Raji (cell line): Measurements from ENCODE around the gene KLHL17.

ENCODE experiments used
- POLR2A ChIP-seq: IDR thresholded peaks from 2 replicates; pipeline ENCODE4 v1.6.1; 2011; ENCODE audit warnings: low read depth, low read length, control low read depth; ENCODE audit not compliant: insufficient read depth

The KLHL17 gene

GRCh38 chr1:983798-984475, 23.6 kb downstream of the KLHL17 start:
- TF ChIP-seq POLR2A: no peak

- TF ChIP-seq POLR2A: no peak
These were observed 24.1 kb downstream of the KLHL17 start for GRCh38 chr1:984476-984814.

GRCh38 chr1:985126-985525, 24.7 kb downstream of the KLHL17 start:
- TF ChIP-seq POLR2A: no peak

- no peak for TF ChIP-seq POLR2A
These were observed 31.5 kb downstream of the KLHL17 start for GRCh38 chr1:991895-992294.

GRCh38 chr1:992362-992761, 32.0 kb downstream of the KLHL17 start:
- TF ChIP-seq POLR2A: no peak

GRCh38 chr1:993379-993995, 33.1 kb downstream of the KLHL17 start:
- no peak for TF ChIP-seq POLR2A

- TF ChIP-seq POLR2A: no peak
These were observed 35.6 kb downstream of the KLHL17 start for GRCh38 chr1:995665-996633.

- TF ChIP-seq POLR2A: no peak
These were observed 36.7 kb downstream of the KLHL17 start for GRCh38 chr1:996851-997712.

- TF ChIP-seq POLR2A: no peak
These were observed 37.3 kb downstream of the KLHL17 start for GRCh38 chr1:997713-997992.

- no peak for TF ChIP-seq POLR2A
These were observed 37.8 kb downstream of the KLHL17 start for GRCh38 chr1:997993-998744.

GRCh38 chr1:998745-998994, 38.3 kb downstream of the KLHL17 start:
- no peak for TF ChIP-seq POLR2A

- TF ChIP-seq POLR2A: no peak
These were observed 38.8 kb downstream of the KLHL17 start for GRCh38 chr1:998995-999724.

- no peak for TF ChIP-seq POLR2A
These were observed 39.5 kb downstream of the KLHL17 start, which contains the start of gene HES4 for GRCh38 chr1:999725-1000356. HES4 (minus strand) TSS chr1:1000097; CDS start chr1:999973, 124 bp downstream.

GRCh38 chr1:1000357-1001056, 40.1 kb downstream of the KLHL17 start:
- no peak for TF ChIP-seq POLR2A
